HG03060 (cell line): Measurements from ENCODE around the gene UNC5CL.

Source experiments
- ATAC-seq: cut with Tn5 transposase; IDR thresholded peaks from one replicate; pipeline ENCODE4 v1.9.1; 2021; ENCODE audit warnings: low read depth, moderate number of reproducible peaks; ENCODE audit not compliant: unreplicated experiment

The UNC5CL gene

GRCh38 chr6:41039060-41039998 lies at the start of gene UNC5CL:
Gene UNC5CL (minus strand): TSS chr6:41039221. CDS start chr6:41035074, 4,147 bp downstream.
- ATAC-seq, result no peak

GRCh38 chr6:41088451-41088850 lies 49.4 kb upstream of the UNC5CL start:
- ATAC-seq, result no peak

- no peak for ATAC-seq
These were observed 46.2 kb upstream of the UNC5CL start for GRCh38 chr6:41085182-41085581.

- ATAC-seq, result no peak
These were observed 44.1 kb upstream of the UNC5CL start for GRCh38 chr6:41083072-41083471.

- no peak for ATAC-seq
These were observed 41.6 kb upstream of the UNC5CL start for GRCh38 chr6:41080621-41081020.

- no peak for ATAC-seq
These were observed 40.1 kb upstream of the UNC5CL start for GRCh38 chr6:41079080-41079479.

- no peak for ATAC-seq
These were observed 39.1 kb upstream of the UNC5CL start for GRCh38 chr6:41078101-41078500.

GRCh38 chr6:41077536-41077935 lies 38.5 kb upstream of the UNC5CL start:
- ATAC-seq, result no peak

GRCh38 chr6:41075651-41076626 lies 36.9 kb upstream of the UNC5CL start:
- ATAC-seq, result no peak

GRCh38 chr6:41074692-41075436 lies 35.8 kb upstream of the UNC5CL start:
- no peak for ATAC-seq

- ATAC-seq, result no peak
These were observed 35.1 kb upstream of the UNC5CL start for GRCh38 chr6:41073968-41074691.

GRCh38 chr6:41073203-41073967 lies 34.4 kb upstream of the UNC5CL start:
- no peak for ATAC-seq

GRCh38 chr6:41072836-41073202 lies 33.8 kb upstream of the UNC5CL start, which contains the start of gene NFYA:
Gene NFYA (plus strand): TSS chr6:41072974. CDS start chr6:41079090, 6,116 bp downstream.
- peak; percentile 34 for ATAC-seq

- ATAC-seq, result peak; percentile 69
These were observed 33.2 kb upstream of the UNC5CL start, which contains the start of gene OARD1 for GRCh38 chr6:41071923-41072835. Gene OARD1 (minus strand): TSS chr6:41072356. CDS start chr6:41071634, 722 bp downstream.

- no peak for ATAC-seq
These were observed 32.5 kb upstream of the UNC5CL start for GRCh38 chr6:41071501-41071922.

GRCh38 chr6:41066867-41067304 lies 27.9 kb upstream of the UNC5CL start:
- no peak for ATAC-seq

- no peak for ATAC-seq
These were observed 26.6 kb upstream of the UNC5CL start for GRCh38 chr6:41065550-41066026.
